ENCODE results near the gene INO80.

INO80 gene

GRCh38 chr15:41105348-41106334, 10.4 kb downstream of the INO80 start:
- DNase-seq (ENCODE audit: extremely low read depth, insufficient read length), result no peak
- TF ChIP-seq CTCF (IDR thresholded peaks at IDR 0.05; ENCODE audit: insufficient read depth, low read length, poor library complexity, severe bottlenecking), result no peak
- no peaks in the 10 kb centered on the region for H3K27me3 ChIP-seq (replicated peaks; ENCODE audit: control insufficient read depth, insufficient read depth, low read length)
- no peak overlapping the region for H3K4me3 ChIP-seq (replicated peaks; ENCODE audit: low read depth, low read length)
- H3K36me3 ChIP-seq (ENCODE audit: control insufficient read depth, insufficient read depth, low read length), result no peaks in the 10 kb centered on the region

- TF ChIP-seq CTCF (IDR thresholded peaks at IDR 0.05; ENCODE audit: insufficient read depth, low read length, poor library complexity, severe bottlenecking), result no peak
- Histone ChIP-seq H3K36me3 (ENCODE audit: control insufficient read depth, insufficient read depth, low read length) (0 out of 2 replicates have a peak, but pooled peaks cover 2% of the 10 kb centered on the region), H3K4me3 (replicated peaks; ENCODE audit: low read depth, low read length) (no peak overlapping the region), H3K27me3 (replicated peaks; ENCODE audit: control insufficient read depth, insufficient read depth, low read length) (no peaks in the 10 kb centered on the region)
- DNase-seq (ENCODE audit: extremely low read depth, insufficient read length), result no peak
Observed at GRCh38 chr15:41104234-41104633, 11.8 kb downstream of the INO80 start.

GRCh38 chr15:41102854-41103253, 13.2 kb downstream of the INO80 start:
- Histone ChIP-seq H3K36me3 (ENCODE audit: control insufficient read depth, insufficient read depth, low read length) (peaks cover 4% of the 10 kb centered on the region), H3K4me3 (replicated peaks; ENCODE audit: low read depth, low read length) (no peak overlapping the region), H3K27me3 (replicated peaks; ENCODE audit: control insufficient read depth, insufficient read depth, low read length) (no peaks in the 10 kb centered on the region)
- TF ChIP-seq CTCF (IDR thresholded peaks at IDR 0.05; ENCODE audit: insufficient read depth, low read length, poor library complexity, severe bottlenecking), result no peak
- DNase-seq (ENCODE audit: extremely low read depth, insufficient read length), result no peak

- TF ChIP-seq CTCF (IDR thresholded peaks at IDR 0.05; ENCODE audit: insufficient read depth, low read length, poor library complexity, severe bottlenecking), result no peak
- Histone ChIP-seq H3K27me3 (replicated peaks; ENCODE audit: control insufficient read depth, insufficient read depth, low read length) (no peaks in the 10 kb centered on the region), H3K36me3 (ENCODE audit: control insufficient read depth, insufficient read depth, low read length) (peaks cover 8% of the 10 kb centered on the region), H3K4me3 (replicated peaks; ENCODE audit: low read depth, low read length) (no peak overlapping the region)
- DNase-seq (ENCODE audit: extremely low read depth, insufficient read length), result no peak
Observed at GRCh38 chr15:41096178-41096577, 19.9 kb downstream of the INO80 start.

- Histone ChIP-seq H3K36me3 (ENCODE audit: control insufficient read depth, insufficient read depth, low read length) (peaks cover 15% of the 10 kb centered on the region), H3K4me3 (replicated peaks; ENCODE audit: low read depth, low read length) (no peak overlapping the region), H3K27me3 (replicated peaks; ENCODE audit: control insufficient read depth, insufficient read depth, low read length) (no peaks in the 10 kb centered on the region)
- no peak for DNase-seq (ENCODE audit: extremely low read depth, insufficient read length)
- TF ChIP-seq CTCF (IDR thresholded peaks at IDR 0.05; ENCODE audit: insufficient read depth, low read length, poor library complexity, severe bottlenecking), result no peak
Observed at GRCh38 chr15:41085029-41085428, 31.1 kb downstream of the INO80 start.

Measured in GM06990 (cell line).